Thoracic aorta (tissue), 2 donors: ENCODE results near the gene TCFL5. TPM values are rescaled to one million over a fixed set of nuclear protein-coding genes. Genes with fewer than 3 reads are reported as not detected.

Experiments
- ATAC-seq: fragments of 150-250 bp; one replicate; pipeline ENCODE4 v1.8.0; 2017; ENCODE audit warnings: low read depth; ENCODE audit not compliant: insufficient number of reproducible peaks, low FRiP score
- DNase-seq: peaks from one replicate; pipeline ENCODE4 v3.0.0-alpha.2; 2020; ENCODE audit warnings: low spot score
- H3K27ac ChIP-seq, 2 donors: fragments of 200-600 bp; sonication (generic); 1 replicate in 1 of 2; 2 replicates in 1 of 2; pipeline ENCODE4 v1.5.1; 2016; ENCODE audit warnings: mild to moderate bottlenecking in 2 of 2, moderate library complexity in 2 of 2
- H3K27me3 ChIP-seq: fragments of 200-600 bp; sonication (generic); replicated peaks from 2 replicates; pipeline ENCODE4 v1.6.0; 2016; ENCODE audit warnings: mild to moderate bottlenecking; ENCODE audit not compliant: insufficient read depth
- H3K36me3 ChIP-seq: fragments of 200-600 bp; sonication (generic); one replicate; pipeline ENCODE4 v1.5.1; 2016
- H3K4me1 ChIP-seq, 2 donors: fragments of 200-600 bp; sonication (generic); 1 replicate in 1 of 2; 2 replicates in 1 of 2; pipeline versions ENCODE4 v1.5.1 to v1.6.0; 2016; ENCODE audit warnings: low read depth in 2 of 2, mild to moderate bottlenecking in 1 of 2; ENCODE audit not compliant: control insufficient read depth in 1 of 2
- H3K4me3 ChIP-seq: fragments of 200-600 bp; sonication (generic); 2 replicates; pipeline ENCODE4 v1.5.1; 2016; ENCODE audit warnings: mild to moderate bottlenecking
- H3K9me3 ChIP-seq: fragments of 200-600 bp; sonication (generic); 2 replicates; pipeline ENCODE4 v1.5.1; 2016
- total RNA-seq, 2 donors: library from RNA; depleted of rRNA; stranded (reverse); fragments of >200 nt; gene quantifications; one replicate each; pipeline versions ENCODE4 v1.1.0 to v1.2.3, GENCODE V29; 2016
- TF ChIP-seq, protein P1 (sequence below): fragments of 200-600 bp; sonication (generic); IDR thresholded peaks from one replicate; pipeline ENCODE4 v1.5.1; 2019; ENCODE audit warnings: antibody characterized with exemption

The TCFL5 gene
- total RNA-seq, 2 donors from 2014 or later, result 3.8 to 6.2 TPM

DNA sequence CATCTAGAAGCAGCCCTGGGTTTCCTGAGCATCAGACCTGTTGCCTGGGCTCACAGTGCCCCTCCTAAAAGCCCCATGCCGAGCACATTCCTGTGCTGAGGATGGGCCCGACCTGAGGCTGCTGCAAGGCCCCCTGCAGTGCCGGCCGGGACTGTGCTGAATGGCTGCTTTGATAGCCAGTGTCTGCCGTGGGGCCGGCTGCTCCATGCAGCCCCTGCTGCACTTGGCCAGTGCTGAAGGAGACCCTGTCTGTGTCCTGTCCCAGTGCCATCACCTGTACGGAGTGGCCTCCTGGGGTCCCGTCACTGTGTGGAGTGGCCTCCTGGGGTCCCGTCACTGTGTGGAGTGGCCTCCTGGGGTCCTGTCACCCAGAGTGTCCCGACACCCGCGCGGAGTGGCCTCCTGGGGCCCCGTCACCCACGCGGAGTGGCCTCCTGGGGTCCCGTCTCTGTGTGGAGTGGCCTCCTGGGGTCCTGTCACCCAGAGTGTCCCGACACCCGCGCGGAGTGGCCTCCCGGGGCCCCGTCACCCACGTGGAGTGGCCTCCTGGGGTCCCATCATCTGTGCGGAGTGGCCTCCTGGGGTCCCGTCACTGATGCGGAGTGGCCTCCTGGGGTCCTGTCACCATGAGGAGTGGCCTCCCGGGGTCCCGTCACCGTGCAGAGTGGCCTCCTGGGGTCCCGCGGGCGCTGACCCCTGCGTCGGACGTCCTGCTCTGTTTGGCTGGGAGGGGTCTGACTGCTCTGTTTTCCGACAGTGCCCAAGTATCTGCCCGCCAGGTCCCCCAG lies 37.7 kb downstream of the TCFL5 start:
- Histone ChIP-seq H3K36me3 (no peaks in the 10 kb centered on the region), H3K27me3 (no peaks in the 10 kb centered on the region), H3K27ac (no peak overlapping the region), H3K4me1 (peaks cover 6% of the 10 kb centered on the region in 2 donors), H3K4me3 (no peak overlapping the region), H3K9me3 (no peaks in the 10 kb centered on the region)
- DNase-seq (no peak), ATAC-seq (no peak)
- TF ChIP-seq, protein P1, sequence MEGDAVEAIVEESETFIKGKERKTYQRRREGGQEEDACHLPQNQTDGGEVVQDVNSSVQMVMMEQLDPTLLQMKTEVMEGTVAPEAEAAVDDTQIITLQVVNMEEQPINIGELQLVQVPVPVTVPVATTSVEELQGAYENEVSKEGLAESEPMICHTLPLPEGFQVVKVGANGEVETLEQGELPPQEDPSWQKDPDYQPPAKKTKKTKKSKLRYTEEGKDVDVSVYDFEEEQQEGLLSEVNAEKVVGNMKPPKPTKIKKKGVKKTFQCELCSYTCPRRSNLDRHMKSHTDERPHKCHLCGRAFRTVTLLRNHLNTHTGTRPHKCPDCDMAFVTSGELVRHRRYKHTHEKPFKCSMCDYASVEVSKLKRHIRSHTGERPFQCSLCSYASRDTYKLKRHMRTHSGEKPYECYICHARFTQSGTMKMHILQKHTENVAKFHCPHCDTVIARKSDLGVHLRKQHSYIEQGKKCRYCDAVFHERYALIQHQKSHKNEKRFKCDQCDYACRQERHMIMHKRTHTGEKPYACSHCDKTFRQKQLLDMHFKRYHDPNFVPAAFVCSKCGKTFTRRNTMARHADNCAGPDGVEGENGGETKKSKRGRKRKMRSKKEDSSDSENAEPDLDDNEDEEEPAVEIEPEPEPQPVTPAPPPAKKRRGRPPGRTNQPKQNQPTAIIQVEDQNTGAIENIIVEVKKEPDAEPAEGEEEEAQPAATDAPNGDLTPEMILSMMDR, result no peak

DNA sequence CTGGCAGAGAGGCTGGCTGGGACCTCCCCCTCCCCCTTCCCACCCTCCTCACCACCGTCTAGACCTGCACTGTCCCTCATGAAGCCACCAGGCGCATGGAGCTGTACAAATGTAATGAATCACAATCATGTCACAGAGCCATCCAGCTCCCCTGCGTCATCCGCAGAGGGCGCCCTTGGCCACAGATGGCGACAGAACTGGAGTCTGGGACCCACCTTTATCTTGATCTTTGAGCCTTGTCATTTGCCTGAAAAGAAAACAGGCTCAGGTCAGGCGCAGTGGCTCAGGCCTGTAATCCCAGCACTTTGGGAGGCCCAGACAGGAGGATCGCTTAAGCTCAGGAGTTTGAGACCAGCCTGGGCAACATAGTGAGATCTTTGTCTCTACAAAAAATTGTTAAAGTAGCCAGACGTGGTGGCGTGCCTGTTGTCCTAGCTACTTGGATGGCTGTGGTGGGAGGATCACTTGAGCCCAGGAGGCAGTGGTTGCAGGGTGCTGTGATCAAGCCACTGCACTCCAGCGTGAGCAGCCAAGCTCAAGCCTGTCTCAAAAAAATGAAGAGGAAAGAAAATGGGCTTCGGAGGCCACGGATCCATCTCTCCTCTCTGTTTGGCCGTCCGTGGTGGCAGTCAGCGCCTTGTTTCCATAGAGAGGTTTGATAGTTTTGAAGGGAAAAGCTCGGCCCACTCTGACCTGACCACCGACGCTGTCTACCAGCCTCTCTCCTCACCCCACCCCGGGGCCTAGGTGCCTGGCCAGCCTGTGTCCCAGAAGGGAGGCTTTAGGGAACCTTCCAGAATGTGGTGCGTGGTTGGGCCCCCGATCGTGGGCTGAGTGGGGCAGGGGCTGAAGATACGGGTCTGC lies 38.6 kb downstream of the TCFL5 start:
- no peak overlapping the region for H3K27ac ChIP-seq
- H3K27me3 ChIP-seq, result no peaks in the 10 kb centered on the region
- TF ChIP-seq, protein P1, result no peak
- ATAC-seq (no peak), DNase-seq (no peak)
- H3K36me3 ChIP-seq, result no peaks in the 10 kb centered on the region
- H3K4me1 ChIP-seq, result peaks cover 14% of the 10 kb centered on the region in 2 donors
- no peak overlapping the region for H3K4me3 ChIP-seq
- no peaks in the 10 kb centered on the region for H3K9me3 ChIP-seq

DNA sequence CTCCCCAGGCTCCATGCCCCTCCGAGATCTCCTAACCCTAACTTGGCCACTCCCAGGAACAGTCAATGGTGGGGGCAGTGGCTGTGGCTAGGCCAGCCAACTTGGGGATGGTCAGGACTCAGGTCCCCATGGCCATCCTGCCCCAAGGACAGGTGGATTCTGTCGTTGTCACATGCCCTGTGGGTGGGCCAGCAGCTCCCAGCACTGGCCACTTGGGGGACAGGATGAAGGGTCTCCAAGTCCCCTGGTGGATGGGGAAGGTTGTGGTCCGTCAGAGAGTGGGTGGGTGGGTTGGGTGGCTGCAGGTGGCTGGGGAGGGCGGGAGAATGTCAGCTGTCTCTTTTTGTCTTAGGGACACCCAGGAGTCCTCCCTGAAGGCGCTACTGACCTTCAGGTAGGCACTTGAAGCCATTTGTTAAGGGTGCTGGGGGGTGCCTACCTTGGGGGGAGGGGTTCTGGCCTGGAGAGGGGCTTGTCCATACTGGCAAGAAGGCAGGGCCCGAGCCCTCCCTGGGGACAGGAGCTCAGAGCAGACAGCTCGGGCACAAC lies 39.3 kb downstream of the TCFL5 start:
- TF ChIP-seq, protein P1, result no peak
- no peaks in the 10 kb centered on the region for H3K9me3 ChIP-seq
- no peak overlapping the region for H3K27ac ChIP-seq
- H3K4me1 ChIP-seq, result peaks cover 14 to 20% of the 10 kb centered on the region in 2 donors
- no peaks in the 10 kb centered on the region for H3K27me3 ChIP-seq
- DNase-seq (no peak), ATAC-seq (no peak)
- H3K4me3 ChIP-seq, result no peak overlapping the region
- H3K36me3 ChIP-seq, result no peaks in the 10 kb centered on the region

DNA sequence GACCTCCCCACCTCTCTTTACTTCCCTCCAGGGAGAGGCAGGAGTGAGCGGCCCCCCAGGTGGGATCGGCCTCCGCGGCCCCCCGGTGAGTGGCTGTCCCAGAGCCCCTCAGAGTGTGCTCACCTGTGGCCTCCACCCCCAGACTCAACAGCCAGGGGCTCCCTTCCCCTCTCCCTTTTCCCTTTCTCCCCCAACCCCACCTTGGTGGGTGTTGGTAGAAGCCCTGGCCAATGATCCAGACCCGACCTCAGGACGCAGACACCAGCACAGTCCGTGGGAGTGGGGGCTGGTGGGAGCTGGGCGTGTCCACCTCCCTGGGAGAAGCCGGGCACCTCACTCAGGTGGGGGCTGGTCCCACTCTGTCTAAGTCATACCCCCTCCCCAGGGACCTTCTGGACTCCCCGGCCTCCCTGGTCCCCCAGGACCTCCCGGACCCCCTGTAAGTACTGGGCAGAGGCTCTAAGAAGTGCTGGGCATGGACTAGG lies 39.9 kb downstream of the TCFL5 start:
- DNase-seq (no peak), ATAC-seq (no peak)
- no peaks in the 10 kb centered on the region for H3K36me3 ChIP-seq
- no peak overlapping the region for H3K4me3 ChIP-seq
- TF ChIP-seq, protein P1, result no peak
- no peaks in the 10 kb centered on the region for H3K27me3 ChIP-seq
- no peaks in the 10 kb centered on the region for H3K9me3 ChIP-seq
- H3K27ac ChIP-seq, result no peak overlapping the region
- H3K4me1 ChIP-seq, result peaks cover 14 to 25% of the 10 kb centered on the region in 2 donors
